ENCODE measurements around the gene LAMTOR4. TPM values are rescaled to one million over a fixed set of nuclear protein-coding genes. Genes with fewer than 3 reads are reported as not detected.

The LAMTOR4 gene
- total RNA-seq, 3 donors from 2014 or later (not counting 1 experiment from before 2014, with no cell fraction given): 148 to 161 (median 156) TPM

DNA sequence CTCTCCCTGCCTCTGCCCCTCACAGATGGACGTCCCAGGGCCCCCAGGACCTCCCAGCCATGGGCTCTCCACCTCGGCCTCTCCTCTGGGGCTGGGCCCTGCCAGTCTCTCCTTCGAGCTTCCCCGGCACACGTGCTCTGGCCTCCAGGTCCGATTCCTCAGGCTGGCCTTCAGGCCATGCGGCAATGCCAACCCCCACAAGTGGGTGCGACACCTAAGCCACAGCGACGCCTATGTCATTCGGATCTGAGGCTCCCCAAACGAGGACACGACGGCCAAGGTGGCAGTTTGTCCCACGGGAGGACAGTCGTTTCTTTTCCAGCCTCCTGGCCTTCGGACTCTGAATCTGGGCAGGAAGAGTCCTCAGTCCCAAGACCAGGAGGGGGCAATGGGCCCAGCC, 42.1 kb upstream of the LAMTOR4 start:
- Histone ChIP-seq H3K9me3 (ENCODE audit: control insufficient read depth, insufficient read depth, low read length) (no peaks in the 10 kb centered on the region), H3K36me3 (ENCODE audit: control insufficient read depth, insufficient read depth, low read length) (peaks cover 33% of the 10 kb centered on the region), H3K4me1 (ENCODE audit: control insufficient read depth, insufficient read depth, low read length) (peaks cover 10% of the 10 kb centered on the region), H3K27me3 (ENCODE audit: control insufficient read depth, insufficient read depth, low read length) (no peaks in the 10 kb centered on the region), H3K27ac (ENCODE audit: low read length) (no peak overlapping the region), H3K4me3 (ENCODE audit: low read length) (no peak overlapping the region)
- DNase-seq: no peak
- WGBS (ENCODE audit: insufficient coverage): 87% methylated on average over 17 of the region's 17 CpGs
- H3K36me3 Mint-ChIP-seq: no peaks in the 10 kb centered on the region
- H3K4me3 Mint-ChIP-seq: no peak overlapping the region
- H3K9me3 Mint-ChIP-seq: no peaks in the 10 kb centered on the region
- no peak overlapping the region for H3K27ac Mint-ChIP-seq
- no peak for ATAC-seq
- intact Hi-C loops (cut with micrococcal nuclease): loop anchor here (10.0 kb wide), 1 partner anchor 568 kb away; the partner anchor contains the start of gene GNB2
- H3K27me3 Mint-ChIP-seq (ENCODE audit: low read depth in 2 of 2): no peaks in the 10 kb centered on the region
- TF ChIP-seq CTCF (IDR thresholded peaks at IDR 0.05): no peak
- H3K4me1 Mint-ChIP-seq: peaks cover under 1 to 11% of the 10 kb centered on the region in 2 donors

DNA sequence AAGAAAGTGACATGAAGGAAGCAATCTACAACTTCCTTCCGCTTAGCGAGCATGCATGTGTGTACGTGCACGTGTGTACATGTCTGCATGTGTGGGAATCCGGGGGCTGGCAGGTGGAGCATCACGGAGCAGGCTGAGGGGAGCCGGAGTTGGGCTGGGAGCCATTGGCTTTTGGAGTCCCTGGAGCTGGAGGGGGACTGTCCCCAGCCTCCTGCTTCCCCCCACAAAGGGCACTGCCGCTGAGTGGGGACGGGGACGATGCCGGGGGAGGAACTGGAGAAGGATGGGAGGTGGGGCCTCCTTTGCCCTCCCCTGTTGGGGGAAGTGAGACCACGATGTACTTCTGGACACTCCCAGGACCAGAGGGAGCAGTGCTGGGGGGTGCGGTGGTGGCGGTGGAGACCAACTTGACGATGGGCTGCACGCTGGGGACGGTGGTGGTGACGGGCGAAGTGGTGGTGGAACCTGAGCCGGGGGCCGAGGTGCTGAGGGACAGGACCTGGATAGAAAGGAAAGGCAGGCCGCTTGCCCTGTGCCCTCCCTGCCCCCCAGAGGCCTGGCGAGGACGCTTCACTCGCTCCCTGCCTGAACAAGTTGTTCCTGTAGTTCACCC, 41.5 kb upstream of the LAMTOR4 start:
- no peaks in the 10 kb centered on the region for H3K27me3 ChIP-seq (ENCODE audit: control insufficient read depth, insufficient read depth, low read length)
- no peak for TF ChIP-seq CTCF (IDR thresholded peaks at IDR 0.05)
- intact Hi-C loops (cut with micrococcal nuclease): loop anchor here (10.0 kb wide), 1 partner anchor 568 kb away; the partner anchor contains the start of gene GNB2
- Mint-ChIP-seq H3K4me3 (no peak overlapping the region), H3K27me3 (ENCODE audit: low read depth in 2 of 2) (no peaks in the 10 kb centered on the region), H3K27ac (no peak overlapping the region), H3K36me3 (no peaks in the 10 kb centered on the region), H3K9me3 (no peaks in the 10 kb centered on the region), H3K4me1 (peaks cover 0 to 10% of the 10 kb centered on the region in 2 donors)
- no peak overlapping the region for H3K4me3 ChIP-seq (ENCODE audit: low read length)
- ATAC-seq (no peak), DNase-seq (no peak)
- peaks cover 5% of the 10 kb centered on the region for H3K4me1 ChIP-seq (ENCODE audit: control insufficient read depth, insufficient read depth, low read length)
- no peak overlapping the region for H3K27ac ChIP-seq (ENCODE audit: low read length)
- peaks cover 39% of the 10 kb centered on the region for H3K36me3 ChIP-seq (ENCODE audit: control insufficient read depth, insufficient read depth, low read length)
- 95% methylated on average over 25 of the region's 25 CpGs for WGBS (ENCODE audit: insufficient coverage)
- H3K9me3 ChIP-seq (ENCODE audit: control insufficient read depth, insufficient read depth, low read length): no peaks in the 10 kb centered on the region

- Histone ChIP-seq H3K27me3 (ENCODE audit: control insufficient read depth, insufficient read depth, low read length) (no peaks in the 10 kb centered on the region), H3K36me3 (ENCODE audit: control insufficient read depth, insufficient read depth, low read length) (peaks cover 43% of the 10 kb centered on the region), H3K4me3 (ENCODE audit: low read length) (no peak overlapping the region), H3K27ac (ENCODE audit: low read length) (no peak overlapping the region), H3K9me3 (ENCODE audit: control insufficient read depth, insufficient read depth, low read length) (no peaks in the 10 kb centered on the region), H3K4me1 (ENCODE audit: control insufficient read depth, insufficient read depth, low read length) (no peaks in the 10 kb centered on the region)
- Mint-ChIP-seq H3K9me3 (no peaks in the 10 kb centered on the region), H3K36me3 (no peaks in the 10 kb centered on the region), H3K4me3 (no peak overlapping the region), H3K4me1 (peaks cover 0 to 5% of the 10 kb centered on the region in 2 donors), H3K27me3 (ENCODE audit: low read depth in 2 of 2) (no peaks in the 10 kb centered on the region), H3K27ac (no peak overlapping the region)
- no peak for TF ChIP-seq CTCF (IDR thresholded peaks at IDR 0.05)
- ATAC-seq: no peak
- intact Hi-C loops (cut with micrococcal nuclease): loop anchor here (10.0 kb wide), 1 partner anchor 567 kb away; the partner anchor contains the start of gene GNB2
- WGBS (ENCODE audit: insufficient coverage): 90% methylated on average over 11 of the region's 11 CpGs
- no peak for DNase-seq
Measured at GRCh38 chr7:100107890-100108289, 40.8 kb upstream of the LAMTOR4 start.
